Head of caudate nucleus (tissue), 42 donors: Measurements from ENCODE around the gene SELENOW.
"Not testable (repeated sequence)": the region's sequence is repeated elsewhere in the genome, so short reads cannot be mapped to it uniquely, and the experiment has no call there.

Experiments
- DNase-seq, 42 donors: peaks; one replicate each; pipeline versions ENCODE4 v3.0.0 to v3.0.0-alpha.2; 2020 to 2021; ENCODE audit warnings: mixed read lengths in 7 of 42
- intact Hi-C: fragments of 100-400 bp; cut with DNase I; formaldehyde crosslinking; loops from one replicate; pipeline ENCODE4 v1.15.0; 2022

Gene SELENOW

GRCh38 chr19:47805313-47805712 lies 26.8 kb downstream of the SELENOW start:
- peak in 20 of 42 donors; percentile 17 to 72 (median 44) for DNase-seq
- intact Hi-C loops = no loop called here

- DNase-seq = no peak
- intact Hi-C loops = no loop called here
Measured at GRCh38 chr19:47806435-47806834, 27.9 kb downstream of the SELENOW start.

- intact Hi-C loops = no loop called here
- peak in 41 of 42 donors; percentile 7 to 86 (median 62) for DNase-seq
Measured at GRCh38 chr19:47813304-47813994, 34.9 kb downstream of the SELENOW start.

- DNase-seq = no peak
- intact Hi-C loops = no loop called here
Measured at GRCh38 chr19:47813995-47814328, 35.5 kb downstream of the SELENOW start.

- intact Hi-C loops, DNase-seq: not testable (repeated sequence)
Measured at GRCh38 chr19:47816270-47816669, 37.8 kb downstream of the SELENOW start.

- intact Hi-C loops, DNase-seq: not testable (repeated sequence)
Measured at GRCh38 chr19:47818221-47818620, 39.7 kb downstream of the SELENOW start.

GRCh38 chr19:47819858-47820257 lies 41.4 kb downstream of the SELENOW start:
- intact Hi-C loops = no loop called here
- DNase-seq = no peak

GRCh38 chr19:47820410-47820809 lies 41.9 kb downstream of the SELENOW start:
- intact Hi-C loops = no loop called here
- DNase-seq = no peak

- intact Hi-C loops = no loop called here
- DNase-seq = no peak
Measured at GRCh38 chr19:47821460-47822020, 43.0 kb downstream of the SELENOW start, which contains the start of gene CRX. CRX (plus strand) TSS chr19:47821937; CDS start chr19:47834444, 12,507 bp downstream.

GRCh38 chr19:47824396-47824795 lies 45.9 kb downstream of the SELENOW start:
- DNase-seq = no peak
- intact Hi-C loops = no loop called here

GRCh38 chr19:47826800-47827199 lies 48.3 kb downstream of the SELENOW start:
- no peak for DNase-seq
- intact Hi-C loops = no loop called here

GRCh38 chr19:47832723-47833122 lies 54.2 kb downstream of the SELENOW start:
- DNase-seq = no peak
- intact Hi-C loops = no loop called here
